ENCODE data around the gene SYT7. TPM values are rescaled to one million over a fixed set of nuclear protein-coding genes. Genes with fewer than 3 reads are reported as not detected.
"Not testable (repeated sequence)": the region's sequence is repeated elsewhere in the genome, so short reads cannot be mapped to it uniquely, and the experiment has no call there.

The SYT7 gene
- total and polyA plus RNA-seq, 2 of the 4 experiments (the other 2 are of a cell fraction) = under 0.01 to 0.19 TPM

GRCh38 chr11:61467602-61468001, 113.3 kb downstream of the SYT7 start:
- POLR2A ChIA-PET (ENCODE audit: unreplicated experiment); in situ Hi-C loops (cut with MboI; ENCODE audit: low sequenced_read_pairs); H2AFZ ChIP-seq (replicated peaks; ENCODE audit: low read length, poor library complexity); H3K4me2 ChIP-seq (ENCODE audit: low read depth, low read length); H4K20me1 ChIP-seq (ENCODE audit: insufficient read depth, low read length); H3K14ac ChIP-seq (replicated peaks; ENCODE audit: low read depth, low read length); H2BK120ac ChIP-seq (ENCODE audit: low read depth, low read length); dilution Hi-C loops (cut with HindIII; ENCODE audit: low sequenced_read_pairs, unreplicated experiment); H2BK15ac ChIP-seq (ENCODE audit: low read depth, low read length); H4K5ac ChIP-seq (ENCODE audit: low read depth, low read length); H4K8ac ChIP-seq (ENCODE audit: low read depth in 2 of 2, low read length in 2 of 2); intact Hi-C loops (cut with micrococcal nuclease); H3K23ac ChIP-seq (ENCODE audit: low read depth, low read length); H2AK5ac ChIP-seq (ENCODE audit: low read depth, low read length); H3K56ac ChIP-seq (ENCODE audit: extremely low read depth, insufficient read depth, low read length); H3K36me3 ChIP-seq (ENCODE audit: control insufficient read depth, insufficient read depth, low read length); H3K27me3 ChIP-seq (ENCODE audit: control insufficient read depth, insufficient read depth, low read length); H2BK5ac ChIP-seq (ENCODE audit: low read depth, low read length, poor library complexity, severe bottlenecking); H3K18ac ChIP-seq (ENCODE audit: low read depth, low read length); CTCF ChIA-PET; ATAC-seq (ENCODE audit: low read depth); H2AK9ac ChIP-seq (replicated peaks; ENCODE audit: low read depth, low read length, poor library complexity); H3K9ac ChIP-seq (ENCODE audit: low read depth, low read length); H3K4me3 ChIP-seq (ENCODE audit: insufficient read depth, low read depth, low read length); DNase-seq; H3K4me1 ChIP-seq (ENCODE audit: control insufficient read depth, insufficient read depth, low read length); H2BK20ac ChIP-seq (ENCODE audit: low read depth, low read length); H3K9me3 ChIP-seq (ENCODE audit: control insufficient read depth, insufficient read depth, low read length); H3K79me1 ChIP-seq (ENCODE audit: low read depth in 1 of 2, low read length in 2 of 2); BruUV-seq (replicated peaks); H4K91ac ChIP-seq (ENCODE audit: insufficient read depth, low read depth, low read length); H3K27ac ChIP-seq (ENCODE audit: insufficient read depth, low read length); H3K4ac ChIP-seq (ENCODE audit: low read depth, low read length): not testable (repeated sequence)
- no CpG with 5 or more reads among the region's 6 CpGs for WGBS, 2 experiments (ENCODE audit: extremely low coverage in 2 of 2, insufficient read length in 1 of 2)
- H3K9me1 ChIP-seq (ENCODE audit: insufficient read depth, low read length) = peaks cover 12% of the 10 kb centered on the region; the same call in 1 of the 2 replicates

Small RNAs within 50 kb of the gene (microRNA-seq; reads per million reads assigned to microRNA genes)
- 0 reads per million in 2 experiments for gene MIR4488 (ENCODE audit: insufficient read depth in 1 of 2, insufficient read length in 1 of 2, unreplicated experiment in 1 of 2)

Small RNAs within 50 kb of the gene (small RNA-seq; reads per million reads assigned to genes)
- gene MIR4488 = 0 to 4.8 (median 0) reads per million in 5 experiments

Other genes starting within 250 kb of the SYT7 start
- 372 and 412 TPM in 2 replicates for gene DDB1, start 248.0 kb downstream of the SYT7 start, total RNA-seq (2012; rRNA removed)
- gene DDB1, start 248.0 kb downstream of the SYT7 start, polyA plus RNA-seq (2012; rRNA removed) = 208 and 221 TPM in 2 replicates
- gene TKFC, start 247.8 kb downstream of the SYT7 start, total RNA-seq (2012; rRNA removed) = 8.9 and 10.4 TPM in 2 replicates
- gene TKFC, start 247.8 kb downstream of the SYT7 start, polyA plus RNA-seq (2012; rRNA removed) = 30.8 and 33.3 TPM in 2 replicates
- 13.6 and 15.3 TPM in 2 replicates for gene CYB561A3, start 219.2 kb downstream of the SYT7 start, total RNA-seq (2012; rRNA removed)
- 36.5 and 39.2 TPM in 2 replicates for gene CYB561A3, start 219.2 kb downstream of the SYT7 start, polyA plus RNA-seq (2012; rRNA removed)
- 16.7 and 16.8 TPM in 2 replicates for gene TMEM138, start 218.7 kb downstream of the SYT7 start, total RNA-seq (2012; rRNA removed)
- gene TMEM138, start 218.7 kb downstream of the SYT7 start, polyA plus RNA-seq (2012; rRNA removed) = 53.2 and 55.9 TPM in 2 replicates
- 10.0 TPM in 2 replicates for gene TMEM216, start 188.5 kb downstream of the SYT7 start, total RNA-seq (2012; rRNA removed)
- 16.5 and 17.2 TPM in 2 replicates for gene TMEM216, start 188.5 kb downstream of the SYT7 start, polyA plus RNA-seq (2012; rRNA removed)
- gene CPSF7, start 151.1 kb downstream of the SYT7 start, total RNA-seq (2012; rRNA removed) = 9.5 and 10.3 TPM in 2 replicates
- 55.2 and 68.8 TPM in 2 replicates for gene CPSF7, start 151.1 kb downstream of the SYT7 start, polyA plus RNA-seq (2012; rRNA removed)
- gene SDHAF2, start 151.0 kb downstream of the SYT7 start, total RNA-seq (2012; rRNA removed) = 34.7 and 50.4 TPM in 2 replicates
- 91.1 and 91.5 TPM in 2 replicates for gene SDHAF2, start 151.0 kb downstream of the SYT7 start, polyA plus RNA-seq (2012; rRNA removed)
- gene LRRC10B, start 72.3 kb downstream of the SYT7 start, total RNA-seq (2012; rRNA removed) = not detected in 2 replicates
- gene LRRC10B, start 72.3 kb downstream of the SYT7 start, polyA plus RNA-seq (2012; rRNA removed) = not detected in 2 replicates
- gene DAGLA, start 99.3 kb upstream of the SYT7 start, total RNA-seq (2012; rRNA removed) = 0.83 and 0.90 TPM in 2 replicates
- gene DAGLA, start 99.3 kb upstream of the SYT7 start, polyA plus RNA-seq (2012; rRNA removed) = 3.8 and 4.6 TPM in 2 replicates
- 1.6 and 1.7 TPM in 2 replicates for gene MYRF, start 171.6 kb upstream of the SYT7 start, total RNA-seq (2012; rRNA removed)
- 10.6 and 10.7 TPM in 2 replicates for gene MYRF, start 171.6 kb upstream of the SYT7 start, polyA plus RNA-seq (2012; rRNA removed)
- 70.0 and 107 TPM in 2 replicates for gene TMEM258, start 211.5 kb upstream of the SYT7 start, total RNA-seq (2012; rRNA removed)
- gene TMEM258, start 211.5 kb upstream of the SYT7 start, polyA plus RNA-seq (2012; rRNA removed) = 280 and 290 TPM in 2 replicates
- gene FEN1, start 211.8 kb upstream of the SYT7 start, total RNA-seq (2012; rRNA removed) = 41.9 and 43.9 TPM in 2 replicates
- gene FEN1, start 211.8 kb upstream of the SYT7 start, polyA plus RNA-seq (2012; rRNA removed) = 21.3 and 23.0 TPM in 2 replicates
- gene FADS1, start 235.9 kb upstream of the SYT7 start, total RNA-seq (2012; rRNA removed) = 16.3 and 16.9 TPM in 2 replicates
- gene FADS1, start 235.9 kb upstream of the SYT7 start, polyA plus RNA-seq (2012; rRNA removed) = 17.6 and 18.4 TPM in 2 replicates
- gene FADS2, start 247.2 kb upstream of the SYT7 start, total RNA-seq (2012; rRNA removed) = 31.9 and 33.3 TPM in 2 replicates
- 88.4 and 98.4 TPM in 2 replicates for gene FADS2, start 247.2 kb upstream of the SYT7 start, polyA plus RNA-seq (2012; rRNA removed)

Measured in IMR-90 (cell line).